ENCODE results near the gene CHRM5.
A peak's percentile ranks its signal among the peaks of the same experiment; 100 is the strongest.

The CHRM5 gene

DNA sequence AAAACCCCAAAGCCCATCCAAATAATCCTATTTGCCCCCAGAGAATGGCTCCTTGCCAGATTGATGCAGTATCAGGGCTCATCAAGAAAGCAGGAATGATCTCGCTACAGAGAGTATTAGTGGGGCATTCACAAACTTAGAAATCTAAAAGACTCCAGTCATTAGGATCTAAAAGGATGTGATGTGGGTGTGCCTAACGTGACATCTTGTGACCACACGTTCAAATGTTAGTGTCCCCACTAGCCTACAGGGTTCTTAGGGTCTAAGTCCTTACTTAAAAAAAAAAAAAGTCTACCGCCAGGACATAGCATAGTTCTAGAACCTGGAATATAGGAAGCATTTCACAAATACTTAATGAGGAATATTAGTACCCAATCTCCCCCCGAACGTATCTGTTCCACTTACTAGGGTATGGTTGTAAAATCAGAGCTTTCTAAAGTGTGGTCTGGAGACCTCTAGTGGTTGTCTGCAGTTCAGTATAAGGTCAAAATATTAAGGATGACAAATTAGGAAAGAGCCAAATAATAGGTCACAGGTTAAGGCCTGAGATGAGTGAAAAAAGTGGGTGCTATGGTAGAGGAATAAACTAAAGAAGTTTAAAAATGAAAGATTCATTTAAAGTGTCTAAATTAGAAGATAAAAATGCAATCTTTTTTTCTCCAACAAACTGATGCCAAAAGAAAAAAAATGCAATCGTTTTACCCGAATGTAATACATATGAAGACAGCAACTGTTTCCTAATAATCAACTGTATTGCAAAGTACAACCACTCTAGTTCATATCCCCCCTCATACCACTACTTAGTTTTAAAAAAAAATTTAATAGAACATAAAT is 4.2 kb upstream of the CHRM5 start:
- DNase-seq (ENCODE audit: low read depth): no peak

DNA sequence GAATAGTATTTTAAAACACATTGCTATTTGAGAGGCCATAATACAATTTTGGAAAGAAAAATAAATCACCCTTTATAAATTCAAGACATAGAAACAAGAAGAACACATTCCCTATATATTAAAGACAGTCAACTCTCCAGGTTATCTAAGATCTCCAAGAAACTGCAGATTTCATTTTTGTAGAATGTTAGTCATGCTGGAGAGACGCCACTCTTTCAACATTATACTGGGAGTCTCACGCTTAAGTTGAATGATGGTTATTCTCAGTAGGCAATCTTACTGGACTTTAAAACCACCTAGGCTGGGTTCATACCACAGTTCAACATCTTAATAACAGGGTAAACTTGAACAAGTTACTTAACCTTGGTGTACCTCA is 3.6 kb upstream of the CHRM5 start:
- DNase-seq (ENCODE audit: low read depth): no peak
- H3K4me3 ChIP-seq (ENCODE audit: low read depth, low read length): no peak overlapping the region
- TF ChIP-seq, protein P1, sequence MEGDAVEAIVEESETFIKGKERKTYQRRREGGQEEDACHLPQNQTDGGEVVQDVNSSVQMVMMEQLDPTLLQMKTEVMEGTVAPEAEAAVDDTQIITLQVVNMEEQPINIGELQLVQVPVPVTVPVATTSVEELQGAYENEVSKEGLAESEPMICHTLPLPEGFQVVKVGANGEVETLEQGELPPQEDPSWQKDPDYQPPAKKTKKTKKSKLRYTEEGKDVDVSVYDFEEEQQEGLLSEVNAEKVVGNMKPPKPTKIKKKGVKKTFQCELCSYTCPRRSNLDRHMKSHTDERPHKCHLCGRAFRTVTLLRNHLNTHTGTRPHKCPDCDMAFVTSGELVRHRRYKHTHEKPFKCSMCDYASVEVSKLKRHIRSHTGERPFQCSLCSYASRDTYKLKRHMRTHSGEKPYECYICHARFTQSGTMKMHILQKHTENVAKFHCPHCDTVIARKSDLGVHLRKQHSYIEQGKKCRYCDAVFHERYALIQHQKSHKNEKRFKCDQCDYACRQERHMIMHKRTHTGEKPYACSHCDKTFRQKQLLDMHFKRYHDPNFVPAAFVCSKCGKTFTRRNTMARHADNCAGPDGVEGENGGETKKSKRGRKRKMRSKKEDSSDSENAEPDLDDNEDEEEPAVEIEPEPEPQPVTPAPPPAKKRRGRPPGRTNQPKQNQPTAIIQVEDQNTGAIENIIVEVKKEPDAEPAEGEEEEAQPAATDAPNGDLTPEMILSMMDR (IDR thresholded peaks at IDR 0.05; ENCODE audit: control insufficient read depth, extremely low read depth, insufficient read depth): no peak

More for the DNA sequence above, 4.2 kb upstream of the CHRM5 start:
- H3K4me3 ChIP-seq (ENCODE audit: low read depth, low read length): no peak overlapping the region
- TF ChIP-seq, protein P1 (IDR thresholded peaks at IDR 0.05; ENCODE audit: control insufficient read depth, extremely low read depth, insufficient read depth): peak; percentile 71

GRCh38 chr15:33968821-33969220 is 524 bp downstream of the CHRM5 start:
- no peak for DNase-seq (ENCODE audit: low read depth)
- no peak overlapping the region for H3K4me3 ChIP-seq (ENCODE audit: low read depth, low read length)
- TF ChIP-seq, protein P1 (IDR thresholded peaks at IDR 0.05; ENCODE audit: control insufficient read depth, extremely low read depth, insufficient read depth): no peak

- DNase-seq (ENCODE audit: low read depth): no peak
- H3K4me3 ChIP-seq (ENCODE audit: low read depth, low read length): no peak overlapping the region
- TF ChIP-seq, protein P1 (IDR thresholded peaks at IDR 0.05; ENCODE audit: control insufficient read depth, extremely low read depth, insufficient read depth): no peak
Measured at GRCh38 chr15:33971811-33972210, 3.5 kb downstream of the CHRM5 start.

GRCh38 chr15:33975022-33975565 is 6.8 kb downstream of the CHRM5 start:
- TF ChIP-seq, protein P1 (IDR thresholded peaks at IDR 0.05; ENCODE audit: control insufficient read depth, extremely low read depth, insufficient read depth): peak; percentile 42
- DNase-seq (ENCODE audit: low read depth): no peak
- no peak overlapping the region for H3K4me3 ChIP-seq (ENCODE audit: low read depth, low read length)

GRCh38 chr15:33980159-33980558 is 11.9 kb downstream of the CHRM5 start:
- DNase-seq (ENCODE audit: low read depth): no peak
- H3K4me3 ChIP-seq (ENCODE audit: low read depth, low read length): no peak overlapping the region
- TF ChIP-seq, protein P1 (IDR thresholded peaks at IDR 0.05; ENCODE audit: control insufficient read depth, extremely low read depth, insufficient read depth): no peak
